ENCODE results near the gene NEDD9.
A peak's percentile ranks its signal among the peaks of the same experiment; 100 is the strongest.

NEDD9 gene

GRCh38 chr6:11213422-11214021 is 18.9 kb downstream of the NEDD9 start:
- no peaks in the 10 kb centered on the region for H3K9me3 ChIP-seq (ENCODE audit: severe bottlenecking)
- peaks cover 16% of the 10 kb centered on the region for H3K4me1 ChIP-seq (ENCODE audit: insufficient read depth, poor library complexity, severe bottlenecking)
- H3K4me3 ChIP-seq (ENCODE audit: severe bottlenecking): no peak overlapping the region
- ATAC-seq (ENCODE audit: low read depth) (no peak), DNase-seq (ENCODE audit: low spot score) (no peak)
- H3K27ac ChIP-seq (ENCODE audit: poor library complexity, severe bottlenecking): peak overlapping the region; percentile 64
- H3K27me3 ChIP-seq (ENCODE audit: insufficient read depth, poor library complexity, severe bottlenecking): no peaks in the 10 kb centered on the region
- TF ChIP-seq CTCF (IDR thresholded peaks at IDR 0.05; ENCODE audit: poor library complexity, severe bottlenecking): no peak
- H3K36me3 ChIP-seq (ENCODE audit: low read depth): no peaks in the 10 kb centered on the region

GRCh38 chr6:11212664-11213063 is 19.8 kb downstream of the NEDD9 start:
- DNase-seq (ENCODE audit: low spot score) (no peak), ATAC-seq (ENCODE audit: low read depth) (peak; percentile 79)
- no peak overlapping the region for H3K4me3 ChIP-seq (ENCODE audit: severe bottlenecking)
- peak overlapping the region; percentile 64 for H3K27ac ChIP-seq (ENCODE audit: poor library complexity, severe bottlenecking)
- H3K9me3 ChIP-seq (ENCODE audit: severe bottlenecking): no peaks in the 10 kb centered on the region
- no peak for TF ChIP-seq CTCF (IDR thresholded peaks at IDR 0.05; ENCODE audit: poor library complexity, severe bottlenecking)
- H3K27me3 ChIP-seq (ENCODE audit: insufficient read depth, poor library complexity, severe bottlenecking): no peaks in the 10 kb centered on the region
- no peaks in the 10 kb centered on the region for H3K36me3 ChIP-seq (ENCODE audit: low read depth)
- H3K4me1 ChIP-seq (ENCODE audit: insufficient read depth, poor library complexity, severe bottlenecking): peaks cover 16% of the 10 kb centered on the region

- H3K27ac ChIP-seq (ENCODE audit: poor library complexity, severe bottlenecking): peak overlapping the region; percentile 64
- H3K4me3 ChIP-seq (ENCODE audit: severe bottlenecking): no peak overlapping the region
- H3K4me1 ChIP-seq (ENCODE audit: insufficient read depth, poor library complexity, severe bottlenecking): peaks cover 27% of the 10 kb centered on the region
- no peak for ATAC-seq (ENCODE audit: low read depth)
- no peaks in the 10 kb centered on the region for H3K9me3 ChIP-seq (ENCODE audit: severe bottlenecking)
- no peaks in the 10 kb centered on the region for H3K36me3 ChIP-seq (ENCODE audit: low read depth)
- H3K27me3 ChIP-seq (ENCODE audit: insufficient read depth, poor library complexity, severe bottlenecking): no peaks in the 10 kb centered on the region
- TF ChIP-seq CTCF (IDR thresholded peaks at IDR 0.05; ENCODE audit: poor library complexity, severe bottlenecking): no peak
- DNase-seq (ENCODE audit: low spot score): no peak
Measured at GRCh38 chr6:11211254-11211653, 21.2 kb downstream of the NEDD9 start.

GRCh38 chr6:11210386-11211138 is 21.9 kb downstream of the NEDD9 start:
- DNase-seq (ENCODE audit: low spot score): no peak
- Histone ChIP-seq H3K4me1 (ENCODE audit: insufficient read depth, poor library complexity, severe bottlenecking) (peaks cover 32% of the 10 kb centered on the region), H3K9me3 (ENCODE audit: severe bottlenecking) (no peaks in the 10 kb centered on the region), H3K4me3 (ENCODE audit: severe bottlenecking) (no peak overlapping the region), H3K27me3 (ENCODE audit: insufficient read depth, poor library complexity, severe bottlenecking) (no peaks in the 10 kb centered on the region), H3K36me3 (ENCODE audit: low read depth) (no peaks in the 10 kb centered on the region), H3K27ac (ENCODE audit: poor library complexity, severe bottlenecking) (peak overlapping the region; percentile 64)
- no peak for TF ChIP-seq CTCF (IDR thresholded peaks at IDR 0.05; ENCODE audit: poor library complexity, severe bottlenecking)
- ATAC-seq (ENCODE audit: low read depth): no peak

GRCh38 chr6:11209906-11210305 is 22.6 kb downstream of the NEDD9 start:
- DNase-seq (ENCODE audit: low spot score) (no peak), ATAC-seq (ENCODE audit: low read depth) (no peak)
- TF ChIP-seq CTCF (IDR thresholded peaks at IDR 0.05; ENCODE audit: poor library complexity, severe bottlenecking): no peak
- H3K27me3 ChIP-seq (ENCODE audit: insufficient read depth, poor library complexity, severe bottlenecking): no peaks in the 10 kb centered on the region
- peaks cover 32% of the 10 kb centered on the region for H3K4me1 ChIP-seq (ENCODE audit: insufficient read depth, poor library complexity, severe bottlenecking)
- H3K27ac ChIP-seq (ENCODE audit: poor library complexity, severe bottlenecking): peak overlapping the region; percentile 64
- H3K36me3 ChIP-seq (ENCODE audit: low read depth): no peaks in the 10 kb centered on the region
- H3K4me3 ChIP-seq (ENCODE audit: severe bottlenecking): no peak overlapping the region
- H3K9me3 ChIP-seq (ENCODE audit: severe bottlenecking): no peaks in the 10 kb centered on the region
